H9 (cell line): ENCODE results near the gene PSMB8. TPM values are rescaled to one million over a fixed set of nuclear protein-coding genes. Genes with fewer than 3 reads are reported as not detected.

Experiments used
- DNase-seq: peaks from one replicate; pipeline ENCODE4 v3.0.0-alpha.2; 2017
- H2AFZ ChIP-seq: one replicate; pipeline ENCODE4 v1.6.1; 2013; ENCODE audit warnings: mild to moderate bottlenecking, low read length, control low read depth, moderate library complexity
- H2AK5ac ChIP-seq: 2 replicates; pipeline ENCODE4 v1.6.1; 2013; ENCODE audit warnings: low read length, control low read depth, mixed read lengths; ENCODE audit not compliant: insufficient read length
- H2BK120ac ChIP-seq: one replicate; pipeline ENCODE4 v1.6.1; 2013; ENCODE audit warnings: low read depth, mild to moderate bottlenecking, low read length, control low read depth, inconsistent platforms; ENCODE audit not compliant: poor library complexity, severe bottlenecking
- H2BK12ac ChIP-seq: 2 replicates; pipeline ENCODE4 v1.6.1; 2013; ENCODE audit warnings: low read length, control low read depth, mixed read lengths, low read depth; ENCODE audit not compliant: insufficient read length
- H2BK15ac ChIP-seq: 2 replicates; pipeline ENCODE4 v1.6.1; 2013; ENCODE audit warnings: low read depth, low read length, control low read depth
- H2BK20ac ChIP-seq: one replicate; pipeline ENCODE4 v1.6.1; 2013; ENCODE audit warnings: low read depth, mild to moderate bottlenecking, low read length, control low read depth, inconsistent platforms; ENCODE audit not compliant: poor library complexity, severe bottlenecking
- H2BK5ac ChIP-seq: 2 replicates; pipeline ENCODE4 v1.6.1; 2013; ENCODE audit warnings: low read length, control low read depth, mixed read lengths; ENCODE audit not compliant: insufficient read length
- H3K14ac ChIP-seq: 2 replicates; pipeline ENCODE4 v1.6.1; 2013; ENCODE audit warnings: low read length, control low read depth; ENCODE audit not compliant: insufficient read depth
- H3K18ac ChIP-seq: 2 replicates; pipeline ENCODE4 v1.6.1; 2013; ENCODE audit warnings: low read depth, mild to moderate bottlenecking, mixed read lengths, low read length, control low read depth; ENCODE audit not compliant: insufficient read length
- H3K23ac ChIP-seq: 2 replicates; pipeline ENCODE4 v1.6.1; 2013; ENCODE audit warnings: low read length, control low read depth, mixed read lengths, low read depth; ENCODE audit not compliant: insufficient read length
- H3K23me2 ChIP-seq: 2 replicates; pipeline ENCODE4 v1.6.1; 2013; ENCODE audit warnings: low read depth, mild to moderate bottlenecking, mixed read lengths, low read length, control low read depth; ENCODE audit not compliant: insufficient read length, poor library complexity, severe bottlenecking
- H3K27ac ChIP-seq: 2 replicates; pipeline ENCODE4 v1.5.1; 2013; ENCODE audit warnings: low read length, control low read depth, mixed read lengths, low read depth; ENCODE audit not compliant: insufficient read length
- H3K27me3 ChIP-seq: 2 replicates; pipeline ENCODE4 v1.6.1; 2013; ENCODE audit warnings: low read length, control low read depth, inconsistent platforms; ENCODE audit not compliant: insufficient read depth
- H3K4ac ChIP-seq: 2 replicates; pipeline ENCODE4 v1.6.1; 2013; ENCODE audit warnings: low read depth, mild to moderate bottlenecking, control low read depth, inconsistent platforms, low read length, moderate library complexity
- H3K4me1 ChIP-seq: 2 replicates; pipeline ENCODE4 v1.6.1; 2013; ENCODE audit warnings: low read length, control low read depth, inconsistent platforms; ENCODE audit not compliant: insufficient read depth
- H3K4me2 ChIP-seq: 2 replicates; pipeline ENCODE4 v1.6.1; 2013; ENCODE audit warnings: low read length, control low read depth, mixed read lengths; ENCODE audit not compliant: insufficient read length, insufficient read depth
- H3K56ac ChIP-seq: 2 replicates; pipeline ENCODE4 v1.6.1; 2013; ENCODE audit warnings: low read depth, mild to moderate bottlenecking, mixed read lengths, low read length, control low read depth; ENCODE audit not compliant: insufficient read length
- H3K79me1 ChIP-seq: 2 replicates; pipeline ENCODE4 v1.6.1; 2013; ENCODE audit warnings: low read depth, mild to moderate bottlenecking, moderate library complexity, low read length, control low read depth, inconsistent platforms; ENCODE audit not compliant: insufficient read depth, poor library complexity, severe bottlenecking
- H3K79me2 ChIP-seq: 2 replicates; pipeline ENCODE4 v1.6.1; 2013; ENCODE audit warnings: low read length, control low read depth, inconsistent platforms; ENCODE audit not compliant: insufficient read depth
- H3K9ac ChIP-seq: 2 replicates; pipeline ENCODE4 v1.6.1; 2013; ENCODE audit warnings: low read length, control low read depth, mixed read lengths; ENCODE audit not compliant: insufficient read length; ENCODE audit errors: extremely low read depth
- H3K9me3 ChIP-seq: one replicate; pipeline ENCODE4 v1.6.1; 2013; ENCODE audit warnings: low read depth, low read length, inconsistent platforms; ENCODE audit not compliant: control insufficient read depth
- H3T11ph ChIP-seq: one replicate; pipeline ENCODE4 v1.6.1; 2013; ENCODE audit warnings: mild to moderate bottlenecking, low read length, control low read depth, inconsistent platforms
- H4K20me1 ChIP-seq: one replicate; pipeline ENCODE4 v1.6.1; 2013; ENCODE audit not compliant: control insufficient read depth, insufficient read length, insufficient read depth
- H4K5ac ChIP-seq: 2 replicates; pipeline ENCODE4 v1.6.1; 2013; ENCODE audit warnings: low read depth, mild to moderate bottlenecking, mixed read lengths, low read length, control low read depth; ENCODE audit not compliant: insufficient read length
- H4K8ac ChIP-seq: replicated peaks from 2 replicates; pipeline ENCODE4 v1.6.1; 2013; ENCODE audit warnings: low read length, control low read depth, mixed read lengths, low read depth; ENCODE audit not compliant: insufficient read length
- H4K91ac ChIP-seq: 2 replicates; pipeline ENCODE4 v1.6.1; 2013; ENCODE audit warnings: low read depth, mild to moderate bottlenecking, moderate library complexity, mixed read lengths, low read length, control low read depth; ENCODE audit not compliant: insufficient read length
- H3K27ac Mint-ChIP-seq, 3 experiments: 2 replicates in 2 of 3; 3 replicates in 1 of 3; pipeline ENCODE4 v1.8.0; 2020 to 2021; ENCODE audit warnings: mixed read lengths in 3 of 3, mild to moderate bottlenecking in 1 of 3, moderate library complexity in 1 of 3
- H3K27me3 Mint-ChIP-seq: 2 replicates; pipeline ENCODE4 v1.8.0; 2021; ENCODE audit warnings: low read depth, mild to moderate bottlenecking, moderate library complexity, mixed read lengths
- H3K36me3 Mint-ChIP-seq, 3 experiments: 2 replicates in 2 of 3; 3 replicates in 1 of 3; pipeline ENCODE4 v1.8.0; 2020 to 2021; ENCODE audit warnings: low read depth in 3 of 3, mixed read lengths in 3 of 3; ENCODE audit not compliant: insufficient read depth in 1 of 3
- H3K4me1 Mint-ChIP-seq, 2 experiments: 2 replicates each; pipeline ENCODE4 v1.8.0; 2020; ENCODE audit warnings: mixed read lengths in 2 of 2
- H3K4me3 Mint-ChIP-seq, 2 experiments: 2 replicates in 1 of 2; 3 replicates in 1 of 2; pipeline ENCODE4 v1.8.0; 2020 to 2021; ENCODE audit warnings: mild to moderate bottlenecking in 2 of 2, mixed read lengths in 2 of 2, moderate library complexity in 1 of 2
- H3K9me3 Mint-ChIP-seq, 2 experiments: 2 replicates in 1 of 2; 3 replicates in 1 of 2; pipeline ENCODE4 v1.8.0; 2020; ENCODE audit warnings: mild to moderate bottlenecking in 2 of 2, mixed read lengths in 2 of 2, moderate library complexity in 1 of 2
- CTCF ChIP-seq: fragments of 200-600 bp; sonication (generic); conservative IDR thresholded peaks from 3 replicates; pipeline ENCODE4 v1.8.0; 2021; ENCODE audit warnings: antibody characterized with exemption, mild to moderate bottlenecking
- WGBS: extraction: QIAGEN DNeasy Blood & Tissue Kit; methylation state at CpG from one replicate; pipeline ENCODE4 v1.1.7; 2013; ENCODE audit warnings: missing lambda C conversion rate, low lambda C conversion rate, mixed read lengths; ENCODE audit not compliant: insufficient read length; ENCODE audit errors: extremely low coverage; 5-methylcytosine and 5-hydroxymethylcytosine counted together
- total RNA-seq: library from RNA; stranded (reverse); gene quantifications from 2 replicates; pipeline ENCODE4 v1.2.1, GENCODE V29; 2021

Gene PSMB8
- total RNA-seq, 1 experiment from 2014 or later: 19.1 TPM

GRCh38 chr6:32852018-32852843 lies 8.4 kb upstream of the PSMB8 start:
- Mint-ChIP-seq H3K27me3 (peaks cover 59% of the 10 kb centered on the region), H3K27ac (no peak overlapping the region), H3K9me3 (no peaks in the 10 kb centered on the region), H3K36me3 (peaks cover under 1 to 27% (median 5%) of the 10 kb centered on the region in 3 experiments; a peak in 5 of 7 replicates), H3K4me1 (peaks cover 14 to 21% of the 10 kb centered on the region in 2 experiments), H3K4me3 (peak overlapping the region; percentile 83 to 89)
- Histone ChIP-seq H2AFZ (no peak overlapping the region), H4K91ac (no peak overlapping the region), H3K4me2 (peak overlapping the region; percentile 96), H3K23me2 (peaks cover 16% of the 10 kb centered on the region), H4K5ac (no peak overlapping the region), H2BK20ac (no peak overlapping the region), H3K79me1 (no peaks in the 10 kb centered on the region), H2BK15ac (no peak overlapping the region), H4K20me1 (no peaks in the 10 kb centered on the region), H4K8ac (no peak overlapping the region), H3K27ac (no peak overlapping the region), H3K27me3 (peaks cover 6% of the 10 kb centered on the region; the same call in 1 of the 2 replicates), H2BK120ac (no peak overlapping the region), H3K9me3 (no peaks in the 10 kb centered on the region), H3K56ac (no peak overlapping the region), H3T11ph (no peak overlapping the region), H3K4me1 (no peaks in the 10 kb centered on the region; the same call in 1 of the 2 replicates), H3K14ac (no peak overlapping the region), H3K9ac (no peak overlapping the region), H2BK12ac (no peak overlapping the region), H2AK5ac (no peak overlapping the region), H3K23ac (no peak overlapping the region), H3K4ac (no peak overlapping the region), H2BK5ac (no peak overlapping the region), H3K79me2 (no peaks in the 10 kb centered on the region), H3K18ac (no peak overlapping the region)
- TF ChIP-seq CTCF: no peak
- WGBS: no CpG with 5 or more reads among the region's 23 CpGs
- no peak for DNase-seq
